GM19193 (cell line): ENCODE results near the gene TRIO.

ENCODE experiments used
- POLR2A ChIP-seq: IDR thresholded peaks from 4 replicates; pipeline ENCODE4 v1.6.1; 2011; ENCODE audit not compliant: insufficient read depth, insufficient read length; ENCODE audit errors: extremely low read depth

Gene TRIO

DNA sequence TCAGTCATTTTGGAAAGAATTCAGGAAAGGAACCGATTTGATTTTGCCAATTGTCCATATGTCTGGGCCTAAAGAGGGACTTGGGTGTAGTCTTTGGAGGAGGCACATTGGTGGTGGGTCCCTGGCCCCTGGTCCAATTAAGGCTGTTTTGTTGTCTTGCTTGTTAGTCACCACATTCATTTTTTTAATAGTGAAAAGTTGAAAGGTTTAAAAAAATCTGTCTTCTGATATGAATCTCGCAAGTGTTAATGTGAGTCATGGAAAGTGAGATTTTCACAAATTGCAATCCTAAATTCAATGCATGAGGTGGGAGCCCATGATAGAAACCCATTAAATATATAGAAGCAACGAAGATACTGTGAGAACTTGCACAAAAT is 272.5 kb downstream of the TRIO start:
- no peak for TF ChIP-seq POLR2A

DNA sequence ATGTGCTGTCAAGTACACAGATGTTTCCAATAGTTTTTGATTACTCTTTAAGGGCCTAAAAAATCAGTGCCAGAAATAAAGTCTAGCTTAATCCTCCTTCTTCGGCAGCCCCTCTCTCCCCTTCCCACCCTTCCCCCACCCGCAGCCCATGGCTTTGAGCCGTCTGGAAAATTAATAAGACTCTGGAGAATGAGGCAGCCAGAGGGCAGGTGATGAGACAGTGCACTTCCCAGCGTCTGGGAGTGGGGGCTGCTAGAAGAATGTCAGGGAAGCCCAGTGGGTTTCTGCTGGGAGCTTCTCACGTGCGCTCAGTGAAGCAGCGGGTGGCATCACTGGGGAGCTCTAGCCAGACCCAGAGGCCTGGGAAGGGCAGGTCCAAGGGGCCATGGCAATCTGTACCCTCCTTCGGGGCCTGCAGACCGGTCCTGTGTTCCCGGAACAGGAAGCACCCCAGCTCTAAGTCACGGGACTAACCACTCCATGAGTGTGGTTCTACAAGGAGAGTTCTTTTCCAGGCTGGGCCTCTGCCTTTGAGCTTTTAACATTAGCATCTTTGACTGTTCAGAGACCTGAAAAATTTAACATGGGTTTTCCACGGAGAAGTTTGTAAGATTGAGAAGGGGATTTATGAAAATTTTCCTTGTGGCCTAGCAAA is 273.6 kb downstream of the TRIO start:
- TF ChIP-seq POLR2A: no peak

DNA sequence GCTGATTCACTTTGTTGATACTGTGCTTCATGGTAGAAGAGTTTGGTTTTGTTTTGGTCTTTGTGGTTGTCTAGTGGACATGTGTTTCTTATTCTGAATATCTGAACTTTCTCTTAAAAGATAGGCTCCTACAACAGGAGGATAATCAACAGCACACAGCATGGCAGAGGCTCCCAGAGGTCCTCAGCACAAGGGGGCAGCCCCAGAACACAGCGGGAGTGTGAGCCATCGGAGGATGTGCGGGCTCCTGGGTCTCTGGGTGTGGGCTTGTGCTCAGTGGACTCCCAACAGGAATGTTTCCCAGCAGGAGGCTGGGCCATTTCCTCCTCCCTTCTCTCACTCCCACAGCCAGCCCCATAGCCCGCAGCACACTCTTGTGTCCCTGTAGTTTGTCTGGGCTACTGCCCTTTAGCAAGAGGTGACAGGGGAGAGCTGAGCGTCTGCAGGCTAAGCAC is 274.2 kb downstream of the TRIO start:
- TF ChIP-seq POLR2A: no peak

DNA sequence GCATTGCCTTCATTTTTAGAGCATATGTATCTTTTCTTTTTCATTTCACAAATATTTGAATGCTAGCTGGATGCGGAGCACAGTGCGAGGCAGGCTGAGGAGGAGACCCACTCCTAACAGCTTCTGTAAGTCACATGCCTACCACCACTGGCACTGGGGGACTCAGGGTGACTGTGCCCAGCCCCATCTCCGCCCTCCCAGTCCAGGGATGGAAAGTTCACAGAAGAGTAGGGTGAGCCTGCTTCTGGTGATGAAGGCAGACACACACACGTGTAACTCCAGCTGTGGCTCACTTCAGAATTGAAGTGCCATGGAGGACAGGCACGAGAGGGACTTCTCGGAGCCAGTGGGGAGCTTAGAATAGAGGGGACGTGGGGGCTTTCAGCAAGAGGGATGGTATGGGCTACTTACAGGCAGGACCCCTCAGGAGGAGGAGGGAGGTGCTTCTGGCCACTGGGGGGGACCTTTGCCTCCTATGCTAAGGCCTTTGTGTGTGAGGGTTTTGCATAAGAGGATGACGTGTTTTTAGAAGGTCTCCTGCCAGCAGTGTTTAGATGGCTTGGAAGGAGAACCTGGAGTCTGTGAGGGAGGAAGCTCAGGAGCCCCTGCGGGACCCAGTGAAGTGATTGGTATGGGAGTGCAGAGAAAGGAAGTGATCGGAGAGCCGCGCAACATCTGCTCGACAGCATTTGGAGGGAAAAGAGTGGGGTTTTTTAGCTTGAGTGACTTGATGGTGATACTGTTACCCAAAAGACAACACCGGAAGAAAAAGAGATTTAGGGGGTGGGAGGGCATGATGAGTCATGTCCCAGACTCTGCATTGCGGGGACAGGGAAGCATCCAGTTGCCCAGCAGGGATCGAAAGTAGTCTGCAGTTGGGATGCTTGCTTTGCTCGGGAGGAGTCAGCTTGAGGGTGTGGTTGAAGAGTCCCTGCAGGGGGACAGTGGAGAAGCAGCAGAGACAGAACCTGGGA is 274.9 kb downstream of the TRIO start:
- TF ChIP-seq POLR2A: no peak

DNA sequence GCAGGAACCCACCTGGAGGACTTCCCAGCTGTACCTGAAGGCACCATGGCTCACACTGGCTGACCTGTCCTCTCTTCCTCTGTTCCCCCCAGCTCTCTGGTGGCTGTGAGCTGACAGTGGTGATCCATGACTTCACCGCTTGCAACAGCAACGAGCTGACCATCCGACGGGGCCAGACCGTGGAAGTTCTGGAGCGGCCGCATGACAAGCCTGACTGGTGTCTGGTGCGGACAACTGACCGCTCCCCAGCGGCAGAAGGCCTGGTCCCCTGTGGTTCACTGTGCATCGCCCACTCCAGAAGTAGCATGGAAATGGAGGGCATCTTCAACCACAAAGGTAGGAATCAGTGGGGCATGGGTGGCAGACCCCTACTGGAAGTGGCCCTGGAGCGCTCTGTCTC is 276.5 kb downstream of the TRIO start:
- no peak for TF ChIP-seq POLR2A

DNA sequence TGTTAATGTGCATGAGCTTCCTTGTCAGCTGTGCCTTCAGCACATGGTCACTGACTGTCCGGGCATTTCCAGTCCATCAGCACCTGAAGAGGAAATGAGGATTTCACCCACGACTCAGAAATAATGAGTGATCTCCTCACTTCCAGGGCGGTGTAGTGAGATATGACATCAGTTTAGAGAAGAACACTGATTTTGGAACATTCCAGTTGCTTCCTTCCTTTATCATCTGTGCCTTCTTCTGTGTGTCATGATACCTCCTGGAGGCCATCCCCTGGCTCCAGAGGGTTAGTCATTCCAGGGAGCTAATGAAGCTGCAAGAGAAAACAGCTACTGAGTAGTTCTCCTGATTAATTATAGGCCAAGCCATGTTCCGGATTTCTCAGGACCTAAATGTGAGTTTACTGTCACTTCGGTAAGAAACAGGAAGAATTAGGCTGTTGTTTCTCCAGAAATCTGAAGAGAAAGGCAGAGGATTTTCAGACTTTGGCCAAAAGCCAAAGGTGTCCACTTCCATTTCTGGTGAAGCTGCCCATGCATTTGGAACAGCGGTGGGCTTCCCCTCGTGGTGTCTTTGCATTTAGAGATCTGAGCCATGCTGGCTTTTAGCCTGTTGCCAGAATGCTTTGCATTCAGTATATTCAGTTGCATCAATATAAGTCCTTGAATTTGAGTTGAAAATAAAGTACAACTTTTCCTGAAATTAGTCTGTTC is 277.1 kb downstream of the TRIO start:
- TF ChIP-seq POLR2A: no peak

DNA sequence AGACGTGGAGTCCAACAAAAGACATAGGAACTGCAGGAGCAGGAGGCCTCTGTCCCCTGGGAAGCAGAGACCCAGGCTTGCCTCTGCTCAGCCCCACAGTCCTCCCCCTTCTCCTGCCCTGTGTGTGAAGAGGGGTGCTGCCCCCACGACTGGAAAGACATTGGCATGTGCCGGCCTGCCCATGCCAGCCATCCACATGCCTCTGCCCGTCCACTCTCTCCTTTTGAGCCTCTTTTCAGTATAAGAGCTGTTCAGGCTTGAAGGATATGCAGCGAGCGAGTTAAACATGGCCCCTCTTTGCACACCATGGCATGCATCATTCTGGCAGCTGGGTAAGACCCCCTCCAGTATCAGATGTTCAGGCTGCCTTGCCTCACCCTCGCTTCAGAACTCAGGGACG is 278.7 kb downstream of the TRIO start:
- no peak for TF ChIP-seq POLR2A

DNA sequence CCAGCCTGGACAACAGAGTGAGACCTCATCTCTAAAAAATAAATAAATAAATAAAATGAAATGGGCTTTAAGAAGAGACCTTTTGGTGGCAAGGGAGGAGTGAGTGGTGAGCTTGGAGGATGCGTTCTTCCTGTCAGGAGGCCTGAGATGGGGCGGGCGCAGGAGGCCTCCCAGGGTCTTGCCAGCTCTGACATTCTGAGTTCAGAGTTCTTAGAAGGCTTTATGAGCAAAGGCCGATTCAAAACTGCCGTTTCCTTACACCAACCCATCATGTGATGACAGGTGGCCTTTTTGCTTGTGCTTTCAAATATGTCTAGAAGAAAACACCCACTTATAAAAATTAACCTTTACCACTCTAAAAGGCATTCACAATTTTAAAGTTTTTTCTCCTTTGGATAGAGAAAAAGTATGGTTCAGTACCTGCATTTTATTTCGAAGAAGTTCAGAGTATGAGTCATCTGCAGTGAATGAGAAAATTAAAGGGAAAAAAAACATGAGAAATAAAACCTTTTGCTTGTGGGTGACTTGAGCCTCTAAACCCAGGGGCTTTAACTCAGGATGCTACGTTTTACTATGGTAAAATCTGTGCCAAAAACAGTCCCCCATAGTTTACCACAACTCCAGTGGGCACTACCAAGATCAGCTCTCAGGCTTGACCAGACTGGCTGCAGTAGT is 281.0 kb downstream of the TRIO start:
- no peak for TF ChIP-seq POLR2A

DNA sequence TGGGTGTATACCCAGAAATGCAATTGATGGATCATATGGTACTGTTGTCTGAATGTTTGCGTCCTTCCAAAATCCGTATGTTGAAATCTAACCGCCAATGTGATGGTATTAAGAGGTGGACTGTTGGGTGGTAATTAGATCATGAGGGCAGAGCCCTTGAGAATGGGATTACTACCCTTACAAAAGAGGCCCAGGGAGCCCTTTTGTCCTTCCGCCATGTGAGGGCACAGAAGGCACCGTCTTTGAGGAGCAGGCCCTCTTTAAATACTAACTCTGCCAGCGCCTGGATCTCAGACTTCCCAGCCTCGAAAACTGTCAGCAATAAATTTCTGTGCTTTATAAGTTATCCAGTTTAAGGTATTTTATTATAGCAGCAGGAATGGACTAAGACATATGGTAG is 282.4 kb downstream of the TRIO start:
- TF ChIP-seq POLR2A: no peak

DNA sequence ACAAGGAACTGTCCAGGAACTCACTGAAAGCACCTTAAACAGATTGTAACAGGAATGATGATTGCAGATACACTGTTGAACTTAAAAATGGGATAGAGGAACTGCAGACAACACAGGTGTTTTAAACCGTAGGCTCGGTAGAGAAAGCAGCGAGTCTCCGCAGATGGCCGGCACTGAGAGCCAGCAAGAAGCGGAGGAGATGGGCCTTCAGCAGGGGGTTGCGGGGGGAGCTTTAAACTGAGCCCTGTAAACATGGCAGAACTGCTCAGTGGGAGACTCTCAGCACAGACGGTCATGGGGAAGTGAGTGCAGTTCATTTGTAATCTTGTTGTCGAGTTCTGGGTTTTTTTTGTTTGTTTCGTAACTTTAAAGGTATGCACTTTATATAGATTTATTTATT is 283.4 kb downstream of the TRIO start:
- no peak for TF ChIP-seq POLR2A

DNA sequence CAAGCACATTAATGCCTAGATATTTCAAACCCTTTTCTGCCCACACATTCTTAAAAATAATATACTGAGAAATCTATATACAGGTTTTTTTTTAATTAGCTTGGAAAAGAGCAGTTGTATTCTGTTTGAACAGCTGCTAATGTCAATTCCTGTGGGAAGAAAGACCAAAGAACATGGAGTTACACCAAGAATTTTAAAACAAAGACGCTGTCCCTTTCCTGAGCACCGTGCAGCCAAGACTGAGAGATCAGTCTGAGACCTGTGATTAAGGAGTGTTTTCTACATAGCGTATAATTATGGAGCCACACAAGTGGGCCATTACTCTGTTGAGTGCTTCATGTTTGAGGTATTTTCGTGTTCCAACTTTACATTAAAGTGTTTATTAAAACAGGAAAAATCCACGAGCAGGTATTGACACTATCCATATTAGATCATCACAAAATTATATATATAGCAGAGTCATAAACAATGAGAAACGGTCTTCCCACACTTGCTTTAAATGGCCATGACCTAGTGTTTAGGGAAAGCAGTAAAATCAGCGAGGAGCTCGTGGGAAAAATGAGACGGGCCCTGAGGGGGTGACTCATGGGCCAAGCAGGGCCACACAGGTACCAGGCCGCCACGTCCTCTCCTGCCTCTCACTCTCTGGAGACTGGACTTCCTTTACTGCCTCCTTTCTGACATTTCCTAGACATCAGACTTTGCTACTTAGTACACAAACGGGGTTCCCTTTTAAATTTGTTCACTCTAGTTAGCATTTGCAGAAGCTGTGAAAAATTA is 285.4 kb downstream of the TRIO start:
- TF ChIP-seq POLR2A: no peak

DNA sequence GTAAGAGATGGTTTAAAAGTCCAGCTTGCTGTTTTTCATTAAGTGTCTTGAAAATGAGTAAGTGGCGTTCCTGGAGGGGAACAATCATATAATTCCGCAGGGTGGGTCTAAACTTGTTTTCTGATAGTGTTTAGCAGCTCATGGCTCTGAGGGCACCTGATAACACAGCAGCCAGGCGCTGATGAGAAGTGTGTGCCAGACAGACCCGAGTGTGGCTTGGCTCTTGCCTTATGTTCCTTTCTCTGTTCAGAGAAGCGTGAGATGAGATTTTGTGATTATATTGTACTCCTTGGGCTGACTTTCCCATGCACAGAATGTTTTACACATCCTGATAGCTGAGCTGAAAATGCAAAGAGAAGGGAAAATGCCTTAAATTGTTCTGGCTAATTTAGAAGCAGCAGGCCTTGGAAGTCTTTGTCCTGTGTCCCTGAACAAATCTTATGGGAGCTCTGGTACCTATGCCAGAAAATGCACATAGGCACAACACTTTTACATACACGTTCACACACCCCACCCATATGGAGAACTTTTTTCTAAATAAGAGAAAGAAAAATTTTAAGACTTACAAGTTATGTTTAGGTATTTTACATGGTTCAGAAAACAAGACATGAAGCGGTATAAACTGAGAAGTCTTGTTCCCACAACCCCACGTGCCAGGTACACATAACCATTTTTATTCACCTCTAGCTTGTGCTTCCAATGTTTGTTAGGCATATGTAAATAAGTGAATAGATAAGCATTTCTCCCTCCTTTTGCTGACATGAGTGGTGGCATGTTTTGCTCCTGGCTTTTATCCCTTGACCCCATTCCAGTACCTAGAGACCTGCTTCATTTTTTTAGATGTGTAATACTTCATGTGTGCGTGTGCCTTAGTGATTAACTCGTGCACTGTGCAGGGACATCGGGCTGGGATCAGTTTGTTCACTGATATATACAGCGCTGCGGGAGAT is 286.2 kb downstream of the TRIO start:
- TF ChIP-seq POLR2A: no peak

DNA sequence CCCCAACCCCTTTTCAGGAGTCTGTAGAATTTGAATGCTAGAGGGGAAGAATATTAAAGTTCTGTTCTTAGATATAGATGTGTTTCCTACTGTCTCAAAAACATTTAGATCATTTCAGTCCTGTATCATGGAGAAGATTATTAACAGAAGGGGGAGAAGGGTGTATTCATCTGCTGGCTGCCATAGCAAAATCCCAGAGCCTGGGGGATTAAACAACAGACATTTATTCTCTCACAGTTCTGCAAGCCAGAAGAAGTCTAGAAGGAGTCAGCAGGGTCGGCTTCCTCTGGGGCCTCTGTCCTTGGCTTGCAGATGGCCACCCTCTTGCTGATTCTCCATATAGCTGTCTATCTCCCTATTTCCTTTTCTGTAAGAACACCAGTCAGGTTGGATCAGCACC is 288.4 kb downstream of the TRIO start:
- TF ChIP-seq POLR2A: no peak
